Common myeloid progenitor, CD34-positive (primary cell): ENCODE results near the gene PSMC6.

Source experiments
- CTCF ChIA-PET: fragments of 350-600 bp; sonication (Branson Sonifier 250); formaldehyde crosslinking; loops from one replicate; lab custom pipeline; 2021; ENCODE audit warnings: antibody characterized with exemption; lab: Charles Lee
- POLR2A ChIA-PET: fragments of 350-600 bp; sonication (Branson Sonifier 250); formaldehyde crosslinking; loops from one replicate; lab custom pipeline; 2021; ENCODE audit warnings: antibody characterized with exemption; lab: Charles Lee
- DNase-seq, 3 donors: peaks; one replicate each; pipeline versions ENCODE4 v3.0.0 to v3.0.0-alpha.2; 2013
- H3K27ac ChIP-seq, 2 experiments: 1 replicate in 1 of 2; 2 replicates in 1 of 2; pipeline ENCODE4 v1.7.0; 2013; ENCODE audit warnings: inconsistent platforms in 2 of 2, low read length in 2 of 2, mild to moderate bottlenecking in 2 of 2, low read depth in 1 of 2, moderate library complexity in 1 of 2; ENCODE audit not compliant: severe bottlenecking in 2 of 2, insufficient read depth in 1 of 2, poor library complexity in 1 of 2
- H3K27me3 ChIP-seq, 5 experiments: replicated peaks in 2 of 5; 1 replicate in 3 of 5; 2 replicates in 2 of 5; pipeline versions ENCODE4 v1.6.1 to v1.7.0; 2013; ENCODE audit warnings: low read length in 4 of 5, mild to moderate bottlenecking in 2 of 5, moderate library complexity in 2 of 5, inconsistent platforms in 1 of 5; ENCODE audit not compliant: insufficient read depth in 5 of 5, control insufficient read depth in 4 of 5
- H3K36me3 ChIP-seq, 4 experiments: 1 replicate in 2 of 4; 2 replicates in 2 of 4; pipeline versions ENCODE4 v1.6.1 to v1.7.0; 2013; ENCODE audit warnings: low read length in 3 of 4, control low read depth in 1 of 4, mild to moderate bottlenecking in 1 of 4; ENCODE audit not compliant: control insufficient read depth in 4 of 4, insufficient read depth in 4 of 4
- H3K4me1 ChIP-seq, 4 experiments: 1 replicate in 3 of 4; 2 replicates in 1 of 4; pipeline versions ENCODE4 v1.6.1 to v1.7.1; 2013; ENCODE audit warnings: low read length in 3 of 4, mild to moderate bottlenecking in 3 of 4, control low read depth in 1 of 4, inconsistent platforms in 1 of 4, moderate library complexity in 1 of 4; ENCODE audit not compliant: control insufficient read depth in 4 of 4, insufficient read depth in 4 of 4; ENCODE audit errors: control extremely low read depth in 1 of 4
- H3K4me3 ChIP-seq, 7 experiments: 1 replicate in 4 of 7; 2 replicates in 3 of 7; pipeline versions ENCODE4 v1.5.1 to v1.7.0; 2013; ENCODE audit warnings: mild to moderate bottlenecking in 7 of 7, low read length in 6 of 7, moderate library complexity in 6 of 7, inconsistent platforms in 2 of 7, low read depth in 2 of 7, control low read depth in 1 of 7; ENCODE audit not compliant: insufficient read depth in 4 of 7, control insufficient read depth in 1 of 7; ENCODE audit errors: extremely low read depth in 1 of 7
- H3K9me3 ChIP-seq, 5 experiments: 1 replicate in 4 of 5; 2 replicates in 1 of 5; pipeline versions ENCODE4 v1.6.1 to v1.7.1; 2013; ENCODE audit warnings: low read length in 4 of 5, mild to moderate bottlenecking in 2 of 5, inconsistent platforms in 1 of 5, low read depth in 1 of 5, moderate library complexity in 1 of 5; ENCODE audit not compliant: control insufficient read depth in 4 of 5, insufficient read depth in 2 of 5; ENCODE audit errors: control extremely low read depth in 1 of 5
- WGBS: methylation state at CpG from one replicate; pipeline ENCODE4 v1.1.5; 2013; ENCODE audit not compliant: insufficient coverage; 5-methylcytosine and 5-hydroxymethylcytosine counted together

The PSMC6 gene

DNA sequence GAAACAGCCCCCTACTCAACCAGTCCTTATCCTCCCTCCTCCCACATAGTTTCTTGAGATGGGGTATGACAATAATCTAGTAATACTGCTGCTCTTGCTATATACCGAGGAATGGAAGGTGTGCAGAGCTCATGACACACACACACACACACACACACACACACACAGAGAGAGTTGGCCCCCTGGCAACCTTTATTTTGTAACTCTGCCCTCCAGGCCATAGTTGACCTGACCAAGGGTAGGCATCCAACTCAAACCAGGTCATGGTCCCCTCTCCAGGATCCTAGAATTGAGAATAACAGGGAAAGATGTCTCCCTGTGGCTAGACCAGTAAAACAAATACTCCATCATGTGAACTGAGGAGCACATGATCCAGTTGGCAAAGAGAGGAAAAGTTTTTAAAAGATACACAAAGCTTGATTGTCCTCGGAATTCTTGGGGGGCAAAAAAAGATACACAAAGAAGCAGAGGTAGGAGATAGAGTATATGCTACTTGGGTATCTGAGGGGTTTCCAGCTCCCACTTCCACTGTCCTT is 22.9 kb upstream of the PSMC6 start:
- H3K9me3 ChIP-seq: no peaks in the 10 kb centered on the region
- H3K27me3 ChIP-seq: no peaks in the 10 kb centered on the region
- no peaks in the 10 kb centered on the region for H3K4me1 ChIP-seq
- no peak overlapping the region for H3K27ac ChIP-seq
- ChIA-PET POLR2A (no interaction called here), CTCF (interaction anchor here (1.4 kb wide), 1 partner anchor 27 kb away, joined by 3 read pairs; no protein-coding TSS in a partner anchor)
- peaks cover 0 to 10% (median 5%) of the 10 kb centered on the region in 4 experiments for H3K36me3 ChIP-seq
- no peak overlapping the region for H3K4me3 ChIP-seq
- no CpG with 5 or more reads among the region's 2 CpGs for WGBS
- no peak for DNase-seq

DNA sequence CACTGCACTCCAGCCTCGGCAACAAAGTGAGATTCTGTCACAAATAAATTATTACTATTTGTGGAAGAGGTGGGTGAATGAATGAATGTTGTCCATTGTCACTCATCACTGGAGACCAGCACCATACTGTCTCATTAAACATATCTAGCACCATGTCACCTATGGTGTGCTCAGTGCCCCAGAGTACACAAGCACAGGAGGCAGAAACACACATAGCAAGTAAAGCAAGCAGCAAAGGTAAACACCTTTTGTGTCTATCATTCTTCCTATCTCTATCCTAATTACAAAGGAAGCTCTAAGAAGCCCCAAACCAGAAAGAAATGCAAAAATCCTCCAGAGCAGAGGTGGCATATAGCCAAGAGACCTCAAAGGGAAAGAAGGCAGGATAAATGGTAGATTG is 20.8 kb upstream of the PSMC6 start:
- ChIA-PET POLR2A (no interaction called here), CTCF (no interaction called here)
- Histone ChIP-seq H3K36me3 (peaks cover 0 to 6% (median 3%) of the 10 kb centered on the region in 4 experiments), H3K4me1 (peaks cover 0 to 2% (median 0%) of the 10 kb centered on the region in 4 experiments), H3K27me3 (no peaks in the 10 kb centered on the region), H3K27ac (no peak overlapping the region), H3K9me3 (no peaks in the 10 kb centered on the region), H3K4me3 (no peak overlapping the region)
- WGBS: no CpG with 5 or more reads among the region's 1 CpG
- no peak for DNase-seq

DNA sequence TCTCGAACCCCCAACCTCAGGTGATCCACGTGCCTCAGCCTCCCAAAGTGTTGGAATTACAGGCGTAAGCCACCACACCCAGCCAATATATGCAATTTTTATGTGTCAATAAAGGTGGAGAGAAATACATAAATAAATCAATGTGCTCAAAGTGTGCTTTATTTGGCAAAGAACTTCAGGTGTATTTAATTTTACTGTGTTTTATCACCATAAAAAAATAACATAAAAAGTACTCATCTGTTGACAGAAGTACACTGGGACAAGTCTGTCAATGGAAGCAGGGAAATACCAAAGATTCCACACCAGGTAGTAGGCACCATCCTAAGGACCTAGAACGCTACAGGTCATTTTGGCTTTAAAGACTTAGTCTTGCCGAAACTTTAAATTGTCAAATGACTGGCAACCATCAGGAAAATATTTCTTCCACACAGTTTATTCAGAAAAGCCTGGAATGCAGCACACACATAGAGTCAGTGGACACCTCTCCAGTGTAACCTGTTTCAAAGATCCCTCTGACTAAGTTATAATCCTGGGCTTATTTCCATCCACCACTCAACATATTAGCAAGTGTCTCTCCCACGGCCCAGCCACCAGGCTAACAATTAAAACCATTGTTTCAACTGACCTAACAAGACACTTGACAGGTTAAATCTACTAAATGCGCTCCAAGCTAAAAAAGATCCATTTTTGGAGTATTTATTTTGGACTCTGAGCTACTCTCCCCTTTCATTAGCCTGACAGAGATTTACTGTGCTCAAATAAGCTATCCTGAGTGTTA is 15.8 kb upstream of the PSMC6 start:
- Histone ChIP-seq H3K9me3 (no peaks in the 10 kb centered on the region), H3K4me1 (peaks cover 14 to 37% (median 26%) of the 10 kb centered on the region in 4 experiments), H3K27ac (no peak overlapping the region), H3K27me3 (no peaks in the 10 kb centered on the region), H3K36me3 (no peaks in the 10 kb centered on the region), H3K4me3 (no peak overlapping the region)
- POLR2A ChIA-PET: no interaction called here
- 100% methylated on average over 4 of the region's 7 CpGs for WGBS
- DNase-seq: no peak
- CTCF ChIA-PET: interaction anchor here (1.0 to 1.1 kb wide), 2 partner anchors 12 to 51 kb away, joined by 5 to 6 read pairs; no protein-coding TSS in a partner anchor

DNA sequence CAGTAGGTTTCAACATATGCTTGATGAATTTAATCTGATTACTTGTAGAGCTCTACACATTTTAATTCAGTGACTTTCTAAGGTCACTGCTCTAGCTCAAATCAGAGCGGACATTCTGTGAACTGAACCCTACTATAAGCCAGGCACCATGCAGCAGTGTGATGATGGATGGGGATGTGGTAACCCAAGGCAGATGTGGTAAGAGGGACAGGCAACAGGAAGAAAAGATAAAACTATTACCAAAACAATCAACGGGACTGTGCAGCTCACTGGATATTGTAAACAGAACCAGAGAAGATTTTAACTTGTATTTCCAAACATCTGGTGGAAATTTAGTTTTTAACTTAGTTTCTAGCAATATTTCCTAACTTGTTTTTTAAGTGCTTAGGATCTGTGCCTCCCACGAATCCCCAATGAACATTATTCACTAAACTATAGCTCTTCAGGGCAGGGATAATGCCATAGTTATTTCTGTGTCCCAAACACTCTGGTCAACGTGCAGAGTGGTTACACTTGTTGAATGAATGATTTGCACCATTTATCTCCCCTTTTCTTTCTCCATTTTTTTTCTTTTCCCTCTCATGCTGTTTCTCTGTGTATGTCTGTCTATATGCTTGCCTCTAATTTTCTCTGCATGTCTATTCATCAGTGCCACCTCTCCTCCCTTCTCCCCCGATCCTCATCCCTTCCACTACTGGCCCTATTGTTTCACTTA is 14.6 kb upstream of the PSMC6 start:
- Histone ChIP-seq H3K4me1 (peaks cover 14 to 39% (median 27%) of the 10 kb centered on the region in 4 experiments), H3K36me3 (no peaks in the 10 kb centered on the region), H3K27me3 (no peaks in the 10 kb centered on the region), H3K4me3 (peak overlapping the region in 2 of 7 experiments; percentile 1 to 45), H3K27ac (peak overlapping the region in 1 of 2 experiments; percentile 25), H3K9me3 (no peaks in the 10 kb centered on the region)
- POLR2A ChIA-PET: no interaction called here
- CTCF ChIA-PET: interaction anchor here (1.0 to 1.1 kb wide), 3 partner anchors 13 to 50 kb away, joined by 3 to 6 read pairs (median 5); no protein-coding TSS in a partner anchor
- 30% methylated on average over 2 of the region's 5 CpGs for WGBS
- DNase-seq: peak; percentile 69 to 94 (median 92)

DNA sequence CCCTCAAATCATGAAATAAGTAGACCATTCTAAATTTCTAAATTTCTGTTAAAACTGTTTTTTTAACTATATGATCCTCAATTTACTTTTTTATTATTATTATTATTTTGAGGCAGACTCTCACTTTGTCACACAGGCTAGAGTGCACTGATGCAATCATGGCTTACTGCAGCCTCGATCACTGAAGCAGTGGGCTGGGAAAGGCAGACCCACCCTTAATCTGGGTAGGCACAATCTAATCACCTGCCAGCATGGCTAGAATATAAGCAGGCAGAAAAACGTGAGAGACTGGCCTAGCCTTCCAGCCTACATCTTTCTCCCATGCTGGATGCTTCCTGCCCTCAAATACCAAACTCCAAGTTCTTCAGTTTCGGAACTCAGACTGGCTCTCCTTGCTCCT is 14.0 kb upstream of the PSMC6 start:
- POLR2A ChIA-PET: no interaction called here
- CTCF ChIA-PET: interaction anchor here (1.1 kb wide), 1 partner anchor 14 kb away, joined by 3 read pairs; no protein-coding TSS in a partner anchor
- no peak for DNase-seq
- Histone ChIP-seq H3K27me3 (no peaks in the 10 kb centered on the region), H3K4me3 (no peak overlapping the region), H3K27ac (no peak overlapping the region), H3K4me1 (peaks cover 14 to 39% (median 27%) of the 10 kb centered on the region in 4 experiments), H3K36me3 (no peaks in the 10 kb centered on the region), H3K9me3 (no peaks in the 10 kb centered on the region)
- WGBS: 93% methylated on average over 3 of the region's 3 CpGs

DNA sequence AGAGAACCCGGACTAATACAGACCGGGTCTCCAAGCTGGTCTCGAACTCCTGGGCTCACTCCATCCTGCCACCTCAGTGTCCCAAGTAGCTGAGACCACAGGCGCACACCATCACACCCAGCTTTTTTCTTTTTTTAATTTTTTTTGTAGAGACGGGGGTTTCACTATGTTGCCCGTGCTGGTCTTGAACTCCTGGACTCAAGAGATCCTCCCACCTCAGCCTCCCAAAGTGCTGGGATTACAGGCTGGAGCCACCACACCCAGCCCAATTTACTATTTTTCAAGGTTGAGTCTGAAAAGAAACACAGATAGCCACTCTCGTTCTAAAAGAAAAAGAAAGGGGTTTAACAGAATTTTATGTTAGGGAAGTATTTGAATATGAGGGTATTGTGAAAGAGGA is 13.5 kb upstream of the PSMC6 start:
- no peaks in the 10 kb centered on the region for H3K36me3 ChIP-seq
- POLR2A ChIA-PET: no interaction called here

More for the DNA sequence above, 13.5 kb upstream of the PSMC6 start:
- WGBS: 100% methylated on average over 4 of the region's 7 CpGs
- no peaks in the 10 kb centered on the region for H3K9me3 ChIP-seq
- peaks cover 14 to 39% (median 27%) of the 10 kb centered on the region in 4 experiments for H3K4me1 ChIP-seq
- no peak overlapping the region for H3K27ac ChIP-seq
- H3K4me3 ChIP-seq: peak overlapping the region in 1 of 7 experiments; percentile 91
- no peak for DNase-seq
- CTCF ChIA-PET: no interaction called here
- H3K27me3 ChIP-seq: no peaks in the 10 kb centered on the region
